ENCODE results near the gene TTC39A. TPM values are rescaled to one million over a fixed set of nuclear protein-coding genes. Genes with fewer than 3 reads are reported as not detected.

TTC39A gene
- total RNA-seq, 4 donors from 2014 or later: 12.2 to 16.5 (median 15.3) TPM

GRCh38 chr1:51290489-51290847 is 39.9 kb downstream of the TTC39A start:
- WGBS, 2 donors: 92 to 94% methylated on average over 5 of the region's 5 CpGs
- DNase-seq (ENCODE audit: low spot score in 2 of 2): peak in 1 of 2 donors; percentile 3
- intact Hi-C loops (cut with DNase I; ENCODE audit: low total_unique reads): no loop called here

DNA sequence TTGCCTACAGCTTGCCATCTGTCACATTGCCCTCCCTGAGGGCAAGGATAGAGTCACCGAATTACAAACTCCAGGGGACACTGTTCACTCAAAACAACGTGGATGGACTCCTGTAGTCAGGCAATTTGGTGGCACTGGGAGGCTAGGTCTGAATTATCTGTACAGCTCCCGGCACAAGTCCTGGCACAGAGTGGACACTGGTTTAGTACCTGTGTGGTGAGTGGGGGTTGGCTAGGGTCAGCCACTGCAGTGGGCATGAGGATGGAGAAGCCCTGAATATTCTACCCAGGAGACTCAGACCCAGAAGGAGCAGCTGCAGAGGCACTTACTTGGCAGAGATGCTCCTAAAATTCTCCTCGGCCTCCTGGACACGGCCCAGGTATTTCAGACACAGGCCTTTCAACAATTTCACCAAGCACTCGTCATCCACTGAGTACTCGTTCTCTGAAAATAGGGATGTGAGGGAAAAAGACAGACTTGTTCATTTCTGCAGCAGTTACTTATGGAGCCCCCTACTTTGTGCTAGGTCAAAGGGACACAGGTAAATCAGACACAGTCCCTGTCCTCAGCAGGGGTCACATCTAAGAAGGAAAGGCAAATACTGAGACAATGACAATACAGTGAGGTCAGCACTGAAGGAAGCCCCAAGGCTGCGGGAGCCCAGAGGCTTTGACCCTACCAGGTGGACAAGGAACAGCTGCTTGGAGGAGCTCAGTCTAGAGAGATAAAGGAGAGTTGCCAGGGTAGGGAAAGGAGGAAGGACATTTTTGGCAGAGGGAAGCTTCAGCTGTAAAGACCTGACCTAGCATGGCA is 40.5 kb downstream of the TTC39A start:
- 83 to 86% methylated on average over 8 of the region's 8 CpGs for WGBS, 2 donors
- intact Hi-C loops (cut with DNase I; ENCODE audit: low total_unique reads): no loop called here
- DNase-seq (ENCODE audit: low spot score in 2 of 2): peak in 1 of 2 donors; percentile 50
- no peak for TF ChIP-seq CTCF (IDR thresholded peaks at IDR 0.05)
- TF ChIP-seq POLR2A (IDR thresholded peaks at IDR 0.05): no peak
- H3K4me3 ChIP-seq (ENCODE audit: low read depth, poor library complexity, severe bottlenecking): no peak overlapping the region

More at GRCh38 chr1:51290489-51290847, 39.9 kb downstream of the TTC39A start:
- no peak for TF ChIP-seq POLR2A (IDR thresholded peaks at IDR 0.05)
- TF ChIP-seq CTCF (IDR thresholded peaks at IDR 0.05): no peak
- no peak overlapping the region for H3K4me3 ChIP-seq (ENCODE audit: low read depth, poor library complexity, severe bottlenecking)

DNA sequence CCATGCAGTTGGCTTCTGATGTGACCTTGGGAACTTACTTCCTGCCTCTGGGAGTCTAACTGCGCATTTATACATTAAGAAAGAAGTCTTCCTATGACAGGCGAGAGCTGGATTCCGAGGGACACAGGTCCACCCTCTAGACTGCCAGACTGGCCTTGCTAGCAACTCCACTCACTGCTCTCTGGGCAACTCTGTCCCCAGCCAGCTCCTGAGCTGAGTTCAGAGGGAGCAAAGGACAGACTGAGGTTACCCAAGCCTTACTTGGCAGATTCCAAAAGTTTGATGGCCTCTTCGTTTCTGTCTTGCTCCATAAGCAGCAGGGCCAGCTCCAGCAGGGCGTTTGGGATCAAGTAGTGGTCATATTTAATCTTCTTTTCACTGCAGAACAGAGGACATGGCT is 41.8 kb downstream of the TTC39A start:
- H3K4me3 ChIP-seq (ENCODE audit: low read depth, poor library complexity, severe bottlenecking): no peak overlapping the region
- intact Hi-C loops (cut with DNase I; ENCODE audit: low total_unique reads): no loop called here
- DNase-seq (ENCODE audit: low spot score in 2 of 2): peak in 1 of 2 donors; percentile 34
- TF ChIP-seq POLR2A (IDR thresholded peaks at IDR 0.05): no peak
- TF ChIP-seq CTCF (IDR thresholded peaks at IDR 0.05): no peak
- 93 to 97% methylated on average over 5 of the region's 5 CpGs for WGBS, 2 donors

DNA sequence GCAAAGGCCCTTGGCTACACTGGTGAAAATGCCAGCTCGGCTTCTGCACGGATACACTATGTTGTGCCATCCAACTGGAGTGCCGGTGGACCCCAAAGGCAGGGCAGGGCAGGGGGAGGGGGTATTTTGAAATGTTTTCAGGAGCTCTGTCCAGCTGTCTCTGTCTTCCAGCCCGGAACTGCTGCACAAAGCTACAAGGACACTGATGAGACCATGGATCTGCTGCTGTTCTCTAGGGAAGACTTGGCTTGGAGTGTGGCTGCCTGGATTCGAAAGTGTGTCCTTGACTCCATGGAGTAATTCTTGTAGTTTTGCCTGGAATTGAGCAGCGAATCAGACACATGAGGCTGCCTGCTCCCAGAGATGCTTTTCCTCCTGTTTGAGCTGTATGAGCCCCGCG is 42.4 kb downstream of the TTC39A start:
- H3K4me3 ChIP-seq (ENCODE audit: low read depth, poor library complexity, severe bottlenecking): no peak overlapping the region
- peak in 1 of 2 donors; percentile 64 for DNase-seq (ENCODE audit: low spot score in 2 of 2)
- WGBS, 2 donors: 76 to 88% methylated on average over 8 of the region's 8 CpGs
- no peak for TF ChIP-seq CTCF (IDR thresholded peaks at IDR 0.05)
- no peak for TF ChIP-seq POLR2A (IDR thresholded peaks at IDR 0.05)
- intact Hi-C loops (cut with DNase I; ENCODE audit: low total_unique reads): no loop called here

DNA sequence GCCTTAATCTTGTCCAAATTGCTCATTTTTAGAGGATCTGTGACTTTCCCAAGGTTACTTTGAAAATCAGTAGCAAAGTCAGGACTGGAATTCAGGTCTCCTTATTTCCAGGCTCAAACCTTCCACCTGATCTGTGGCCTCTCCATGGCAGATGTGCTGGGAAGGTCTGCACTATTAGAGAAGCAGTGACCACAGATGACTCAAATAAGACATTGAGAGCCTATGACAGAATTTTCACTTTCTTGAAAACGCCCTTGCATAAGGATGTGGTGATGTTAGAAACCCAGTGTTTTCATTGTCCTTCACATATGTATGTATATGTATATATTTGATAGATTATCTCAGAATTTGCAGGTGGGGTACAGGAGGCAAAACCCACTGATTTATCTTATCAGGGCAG is 45.3 kb downstream of the TTC39A start:
- intact Hi-C loops (cut with DNase I; ENCODE audit: low total_unique reads): no loop called here
- TF ChIP-seq POLR2A (IDR thresholded peaks at IDR 0.05) (no peak), CTCF (IDR thresholded peaks at IDR 0.05) (no peak)
- 85 to 89% methylated on average over 1 of the region's 1 CpG for WGBS, 2 donors
- DNase-seq (ENCODE audit: low spot score in 2 of 2): no peak
- H3K4me3 ChIP-seq (ENCODE audit: low read depth, poor library complexity, severe bottlenecking): no peak overlapping the region
